Measurements from ENCODE around the gene TLK1.

DNA sequence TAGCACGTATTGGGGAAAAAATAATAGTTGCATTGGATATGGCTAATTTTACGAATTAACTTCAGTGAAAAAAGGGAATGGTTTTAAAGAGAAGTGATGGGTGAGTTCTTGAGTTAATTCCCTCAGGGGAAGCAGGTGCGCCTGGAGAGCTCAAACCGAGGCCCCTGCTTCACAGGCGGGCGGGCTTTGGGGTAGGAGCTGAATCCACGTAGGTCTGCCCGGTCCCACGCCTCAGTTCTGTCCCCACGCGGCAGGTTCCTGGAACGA is 187.5 kb downstream of the TLK1 start:
- no peak for TF ChIP-seq POLR2AphosphoS5 (IDR thresholded peaks at IDR 0.05; ENCODE audit: low read depth, low read length)
- TF ChIP-seq POLR2A (IDR thresholded peaks at IDR 0.05; ENCODE audit: low read depth, low read length) = no peak
- no peak for TF ChIP-seq TAF1 (IDR thresholded peaks at IDR 0.05; ENCODE audit: borderline replicate concordance, low read depth, low read length)
